COLO829 (cell line): ENCODE measurements around the gene CAMK2B.

ENCODE experiments used
- DNase-seq: peaks from one replicate; pipeline ENCODE4 v3.0.0; 2012; ENCODE audit warnings: low spot score

The CAMK2B gene

GRCh38 chr7:44308596-44309270 lies 16.7 kb downstream of the CAMK2B start:
- no peak for DNase-seq

- DNase-seq, result no peak
Measured at GRCh38 chr7:44307905-44308595, 17.3 kb downstream of the CAMK2B start.

- DNase-seq, result peak; percentile 43
Measured at GRCh38 chr7:44307301-44307900, 18.0 kb downstream of the CAMK2B start.

GRCh38 chr7:44306606-44307005 lies 18.8 kb downstream of the CAMK2B start:
- DNase-seq, result no peak

GRCh38 chr7:44305564-44306507 lies 19.6 kb downstream of the CAMK2B start:
- DNase-seq, result no peak

GRCh38 chr7:44294325-44295069 lies 30.9 kb downstream of the CAMK2B start:
- no peak for DNase-seq

GRCh38 chr7:44293561-44294324 lies 31.7 kb downstream of the CAMK2B start:
- DNase-seq, result no peak

GRCh38 chr7:44292876-44293560 lies 32.4 kb downstream of the CAMK2B start:
- no peak for DNase-seq

- no peak for DNase-seq
Measured at GRCh38 chr7:44292420-44292817, 33.0 kb downstream of the CAMK2B start.

GRCh38 chr7:44291733-44292419 lies 33.5 kb downstream of the CAMK2B start:
- no peak for DNase-seq

- no peak for DNase-seq
Measured at GRCh38 chr7:44291066-44291732, 34.2 kb downstream of the CAMK2B start.

- DNase-seq, result no peak
Measured at GRCh38 chr7:44290252-44290620, 35.2 kb downstream of the CAMK2B start.

GRCh38 chr7:44289341-44290251 lies 35.8 kb downstream of the CAMK2B start:
- DNase-seq, result no peak

GRCh38 chr7:44288811-44289340 lies 36.5 kb downstream of the CAMK2B start:
- DNase-seq, result no peak

- no peak for DNase-seq
Measured at GRCh38 chr7:44288381-44288685, 37.1 kb downstream of the CAMK2B start.

- DNase-seq, result no peak
Measured at GRCh38 chr7:44287488-44288380, 37.7 kb downstream of the CAMK2B start.
